A549 (cell line): ENCODE data around the gene STAP1.

ENCODE experiments used
- CTCF ChIP-seq: fragments of >200 bp; sonication (Bioruptor Twin); formaldehyde crosslinking; IDR thresholded peaks from 3 replicates; pipeline ENCODE4 v1.5.1; 2016
- MAX ChIP-seq: IDR thresholded peaks from 2 replicates; pipeline ENCODE4 v1.6.1; 2012
- POLR2AphosphoS2 ChIP-seq: conservative IDR thresholded peaks from 2 replicates; pipeline ENCODE4 v1.6.1; 2012; ENCODE audit warnings: low read length, improper control_type of control experiment, inconsistent platforms
- SMC3 ChIP-seq: fragments of >200 bp; sonication (Bioruptor Twin); formaldehyde crosslinking; IDR thresholded peaks from 3 replicates; pipeline ENCODE4 v1.6.1; 2018; ENCODE audit warnings: inconsistent platforms

- TF ChIP-seq SMC3 (no peak), CTCF (no peak), POLR2AphosphoS2 (no peak), MAX (no peak)
These were observed 66.4 kb downstream of the STAP1 start for GRCh38 chr4:67624939-67625338.
